SK-N-MC (cell line): ENCODE data around the gene THSD8.

Experiments used
- EZH2 ChIP-seq: fragments of 200-600 bp; sonication (generic); IDR thresholded peaks from one replicate; pipeline ENCODE4 v1.6.1; 2017; ENCODE audit warnings: antibody characterized with exemption
- FOXP2 ChIP-seq: optimal IDR thresholded peaks from 2 replicates; pipeline ENCODE3; 2011; ENCODE audit warnings: mild to moderate bottlenecking, moderate library complexity; ENCODE audit not compliant: insufficient read depth; ENCODE audit errors: extremely low read length, control extremely low read depth
- POLR2AphosphoS5 ChIP-seq: IDR thresholded peaks from 2 replicates; pipeline ENCODE4 v1.6.1; 2012; ENCODE audit warnings: mild to moderate bottlenecking, low read depth, low read length, borderline replicate concordance

DNA sequence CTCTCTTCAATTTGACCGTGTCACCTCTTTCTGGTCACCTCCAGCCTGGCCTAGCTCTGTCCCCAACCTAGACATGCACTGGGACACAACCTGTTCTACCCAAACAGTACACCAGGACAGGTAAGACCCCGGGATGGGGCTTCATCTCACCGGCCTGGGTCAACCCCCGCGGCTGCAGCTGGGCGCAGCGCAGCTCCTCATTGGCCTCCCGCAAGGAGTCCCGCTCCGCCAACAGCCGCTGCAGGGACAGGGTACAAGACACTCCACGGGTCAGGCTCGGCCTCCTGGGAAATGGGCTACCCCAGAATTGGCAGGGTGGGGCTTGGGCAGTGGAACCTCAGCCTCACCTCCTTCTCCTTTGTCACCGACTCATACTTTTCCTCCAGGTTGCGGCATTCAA, 34.2 kb upstream of the THSD8 start:
- no peak for TF ChIP-seq EZH2
- TF ChIP-seq POLR2AphosphoS5, result no peak
- no peak for TF ChIP-seq FOXP2
